ENCODE results near the gene TTLL5.
A peak's percentile ranks its signal among the peaks of the same experiment; 100 is the strongest.

Gene TTLL5

GRCh38 chr14:75976826-75977581, 316.0 kb downstream of the TTLL5 start:
- Histone ChIP-seq H3K27ac (no peak overlapping the region), H3K4me3 (ENCODE audit: low read depth, low read length) (no peak overlapping the region)

GRCh38 chr14:75977582-75977943, 316.5 kb downstream of the TTLL5 start:
- Histone ChIP-seq H3K9ac (no peak overlapping the region), H2AFZ (no peak overlapping the region), H3K4me2 (ENCODE audit: low read length) (no peak overlapping the region), H3K27me3 (ENCODE audit: control insufficient read depth, insufficient read depth, low read length) (no peaks in the 10 kb centered on the region), H3K4me1 (peaks cover 18% of the 10 kb centered on the region), H3K79me2 (peaks cover 4% of the 10 kb centered on the region), H3K4me3 (ENCODE audit: low read depth, low read length) (no peak overlapping the region), H3K36me3 (ENCODE audit: control insufficient read depth, insufficient read depth, low read length) (no peaks in the 10 kb centered on the region), H3K9me3 (ENCODE audit: control insufficient read depth, low read length) (no peaks in the 10 kb centered on the region), H3K27ac (no peak overlapping the region)
- TF ChIP-seq CTCF (IDR thresholded peaks at IDR 0.05) = no peak

More at GRCh38 chr14:75976826-75977581, 316.0 kb downstream of the TTLL5 start:
- H3K9ac ChIP-seq = no peak overlapping the region
- peaks cover 6% of the 10 kb centered on the region for H3K79me2 ChIP-seq
- no peak overlapping the region for H3K4me2 ChIP-seq (ENCODE audit: low read length)
- no peaks in the 10 kb centered on the region for H3K36me3 ChIP-seq (ENCODE audit: control insufficient read depth, insufficient read depth, low read length)
- no peak for TF ChIP-seq CTCF (IDR thresholded peaks at IDR 0.05)
- H3K4me1 ChIP-seq = peaks cover 18% of the 10 kb centered on the region
- H3K27me3 ChIP-seq (ENCODE audit: control insufficient read depth, insufficient read depth, low read length) = no peaks in the 10 kb centered on the region
- no peak overlapping the region for H2AFZ ChIP-seq
- H3K9me3 ChIP-seq (ENCODE audit: control insufficient read depth, low read length) = no peaks in the 10 kb centered on the region

GRCh38 chr14:75978249-75978731, 317.2 kb downstream of the TTLL5 start:
- Histone ChIP-seq H3K36me3 (ENCODE audit: control insufficient read depth, insufficient read depth, low read length) (no peaks in the 10 kb centered on the region), H3K4me1 (peaks cover 18% of the 10 kb centered on the region), H3K4me2 (ENCODE audit: low read length) (no peak overlapping the region), H3K9ac (no peak overlapping the region), H3K4me3 (ENCODE audit: low read depth, low read length) (no peak overlapping the region), H3K79me2 (peaks cover 4% of the 10 kb centered on the region), H3K27ac (no peak overlapping the region), H3K27me3 (ENCODE audit: control insufficient read depth, insufficient read depth, low read length) (no peaks in the 10 kb centered on the region), H3K9me3 (ENCODE audit: control insufficient read depth, low read length) (no peaks in the 10 kb centered on the region), H2AFZ (no peak overlapping the region)
- no peak for TF ChIP-seq CTCF (IDR thresholded peaks at IDR 0.05)

DNA sequence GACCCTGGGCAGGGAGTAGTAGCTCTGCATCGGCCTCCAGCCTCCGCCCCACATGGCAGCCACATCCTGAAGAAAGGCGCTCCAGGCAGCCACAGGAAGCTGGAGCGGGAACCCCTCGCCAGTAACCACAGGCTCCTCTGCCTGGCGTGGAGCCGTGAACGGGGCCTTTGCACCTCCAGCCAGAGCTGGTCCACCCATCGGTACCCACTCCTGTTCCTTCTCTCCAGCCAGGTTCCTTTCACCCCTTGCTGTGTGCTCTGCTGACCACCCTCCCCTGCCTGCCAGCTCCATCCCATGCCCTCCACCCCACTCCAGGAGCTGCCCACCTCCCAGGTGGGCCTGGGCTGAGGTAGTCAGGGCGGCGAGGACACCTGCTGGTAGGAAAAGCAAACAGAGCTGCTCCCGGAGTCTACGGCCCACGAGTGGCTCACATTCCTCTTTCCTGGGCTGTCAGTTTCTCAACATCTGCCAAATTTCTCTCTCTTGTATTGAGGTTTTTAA, 318.1 kb downstream of the TTLL5 start:
- Histone ChIP-seq H3K4me2 (ENCODE audit: low read length) (no peak overlapping the region), H3K27me3 (ENCODE audit: control insufficient read depth, insufficient read depth, low read length) (no peaks in the 10 kb centered on the region), H3K27ac (no peak overlapping the region), H3K4me1 (peaks cover 20% of the 10 kb centered on the region), H3K36me3 (ENCODE audit: control insufficient read depth, insufficient read depth, low read length) (no peaks in the 10 kb centered on the region), H3K9me3 (ENCODE audit: control insufficient read depth, low read length) (no peaks in the 10 kb centered on the region), H2AFZ (peak overlapping the region; percentile 26), H3K4me3 (ENCODE audit: low read depth, low read length) (no peak overlapping the region), H3K9ac (no peak overlapping the region), H3K79me2 (peaks cover 4% of the 10 kb centered on the region)
- TF ChIP-seq CTCF (IDR thresholded peaks at IDR 0.05) = peak; percentile 44

All from parathyroid adenoma (tissue), 2 donors.